Fibroblast of the aortic adventitia (primary cell): Measurements from ENCODE around the gene RAD51B. TPM values are rescaled to one million over a fixed set of nuclear protein-coding genes. Genes with fewer than 3 reads are reported as not detected.

Experiments
- DNase-seq: peaks from one replicate; pipeline ENCODE4 v3.0.0-alpha.2; 2010; ENCODE audit warnings: low read depth
- H3K4me3 ChIP-seq: 2 replicates; pipeline ENCODE4 v1.5.1; 2011; ENCODE audit warnings: low read depth, mild to moderate bottlenecking, control low read depth, low read length, moderate library complexity
- total RNA-seq: library from RNA; depleted of rRNA; stranded (reverse); fragments of >200 nt; gene quantifications from 2 replicates; pipeline ENCODE4 v1.2.3, GENCODE V29; 2012; ENCODE audit warnings: low replicate concordance
- TF ChIP-seq, protein P1 (sequence below): IDR thresholded peaks from 2 replicates; pipeline ENCODE4 v1.5.1; 2011; ENCODE audit warnings: mild to moderate bottlenecking, low read length, control low read depth, inconsistent platforms; ENCODE audit not compliant: insufficient read depth

Gene RAD51B
- total RNA-seq, 1 donor, result 28.7 TPM

DNA sequence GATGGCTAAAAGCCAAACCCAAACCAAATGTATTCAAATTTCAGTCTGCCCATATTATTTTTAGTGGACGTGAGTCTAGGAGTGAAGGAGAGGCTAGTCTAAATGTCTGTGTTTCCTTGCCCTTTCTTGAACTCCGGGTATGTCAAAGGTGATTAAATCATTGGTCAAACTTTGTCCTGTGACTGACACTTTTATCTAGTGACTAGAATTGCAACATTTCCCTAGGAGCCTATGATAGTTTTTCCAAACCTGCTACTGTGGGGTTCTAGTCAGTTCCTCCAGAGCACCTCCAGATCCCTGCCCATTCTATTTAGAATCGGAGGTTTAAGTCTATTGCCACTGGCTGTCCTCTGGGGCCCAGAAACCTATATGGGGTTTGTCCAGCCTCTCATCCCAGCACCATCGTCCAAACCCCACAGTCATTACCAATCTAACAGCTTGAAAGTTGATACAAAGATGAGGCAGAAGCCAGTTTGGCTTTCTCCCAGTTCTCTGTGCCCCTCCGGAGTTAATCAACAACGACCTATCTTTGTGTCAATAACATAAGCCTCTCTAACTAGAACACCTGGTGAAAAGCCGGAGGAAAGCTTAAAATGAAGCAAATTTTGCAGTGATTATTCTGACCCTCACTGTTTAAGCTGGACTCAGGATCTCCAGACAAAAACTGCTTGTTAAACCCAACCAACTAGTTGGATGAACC is 666.6 kb downstream of the RAD51B start:
- no peak for DNase-seq
- TF ChIP-seq, protein P1, sequence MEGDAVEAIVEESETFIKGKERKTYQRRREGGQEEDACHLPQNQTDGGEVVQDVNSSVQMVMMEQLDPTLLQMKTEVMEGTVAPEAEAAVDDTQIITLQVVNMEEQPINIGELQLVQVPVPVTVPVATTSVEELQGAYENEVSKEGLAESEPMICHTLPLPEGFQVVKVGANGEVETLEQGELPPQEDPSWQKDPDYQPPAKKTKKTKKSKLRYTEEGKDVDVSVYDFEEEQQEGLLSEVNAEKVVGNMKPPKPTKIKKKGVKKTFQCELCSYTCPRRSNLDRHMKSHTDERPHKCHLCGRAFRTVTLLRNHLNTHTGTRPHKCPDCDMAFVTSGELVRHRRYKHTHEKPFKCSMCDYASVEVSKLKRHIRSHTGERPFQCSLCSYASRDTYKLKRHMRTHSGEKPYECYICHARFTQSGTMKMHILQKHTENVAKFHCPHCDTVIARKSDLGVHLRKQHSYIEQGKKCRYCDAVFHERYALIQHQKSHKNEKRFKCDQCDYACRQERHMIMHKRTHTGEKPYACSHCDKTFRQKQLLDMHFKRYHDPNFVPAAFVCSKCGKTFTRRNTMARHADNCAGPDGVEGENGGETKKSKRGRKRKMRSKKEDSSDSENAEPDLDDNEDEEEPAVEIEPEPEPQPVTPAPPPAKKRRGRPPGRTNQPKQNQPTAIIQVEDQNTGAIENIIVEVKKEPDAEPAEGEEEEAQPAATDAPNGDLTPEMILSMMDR, result no peak
- H3K4me3 ChIP-seq, result no peak overlapping the region

GRCh38 chr14:68486809-68487208 is 667.2 kb downstream of the RAD51B start:
- no peak for DNase-seq
- H3K4me3 ChIP-seq, result no peak overlapping the region
- TF ChIP-seq, protein P1, result no peak

DNA sequence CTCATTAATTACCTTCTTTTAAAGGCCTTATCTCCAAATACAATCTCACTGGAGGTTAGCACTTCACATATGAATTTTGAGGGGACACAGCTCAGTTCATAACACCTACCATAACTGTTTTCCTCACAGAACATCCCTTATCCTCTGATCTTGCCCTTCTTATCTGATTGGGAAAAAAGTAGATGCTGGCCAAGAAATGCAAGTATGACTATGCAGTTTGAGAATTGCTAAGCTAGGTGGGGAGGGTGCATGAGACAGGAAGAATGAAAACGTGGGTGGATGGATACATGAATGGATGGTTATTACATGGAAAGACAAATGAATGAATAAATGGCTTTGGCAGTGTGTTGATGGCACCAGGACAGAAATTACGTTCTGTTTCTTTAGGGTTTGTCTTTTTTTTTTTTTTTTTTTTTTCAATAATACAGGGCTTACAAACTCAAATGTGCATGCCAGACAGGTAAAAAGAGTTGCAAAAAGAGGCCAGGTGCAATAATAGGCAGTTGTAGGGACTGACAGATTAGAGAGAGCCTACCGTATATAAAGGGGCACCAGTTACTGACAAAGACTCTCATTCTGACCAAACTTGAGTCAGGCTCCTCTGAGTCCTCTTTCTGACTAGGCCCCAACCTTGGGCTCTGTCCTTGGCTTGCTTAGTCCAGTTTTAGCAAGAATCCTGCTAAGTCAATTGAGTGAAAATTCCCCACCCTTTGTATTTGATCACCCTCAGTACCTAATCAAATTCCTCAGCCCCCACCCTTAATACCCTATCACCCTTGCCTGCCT is 668.4 kb downstream of the RAD51B start:
- TF ChIP-seq, protein P1, result no peak
- H3K4me3 ChIP-seq, result no peak overlapping the region
- DNase-seq, result peak; percentile 74

GRCh38 chr14:68491793-68492192 is 672.2 kb downstream of the RAD51B start:
- no peak for DNase-seq
- TF ChIP-seq, protein P1, result no peak
- no peak overlapping the region for H3K4me3 ChIP-seq

GRCh38 chr14:68492381-68493151 is 673.0 kb downstream of the RAD51B start:
- no peak for DNase-seq
- H3K4me3 ChIP-seq, result no peak overlapping the region
- TF ChIP-seq, protein P1, result no peak

GRCh38 chr14:68493152-68493911 is 673.8 kb downstream of the RAD51B start:
- TF ChIP-seq, protein P1, result no peak
- H3K4me3 ChIP-seq, result no peak overlapping the region
- no peak for DNase-seq
